ENCODE measurements around the gene RNF113B.

Gene RNF113B

DNA sequence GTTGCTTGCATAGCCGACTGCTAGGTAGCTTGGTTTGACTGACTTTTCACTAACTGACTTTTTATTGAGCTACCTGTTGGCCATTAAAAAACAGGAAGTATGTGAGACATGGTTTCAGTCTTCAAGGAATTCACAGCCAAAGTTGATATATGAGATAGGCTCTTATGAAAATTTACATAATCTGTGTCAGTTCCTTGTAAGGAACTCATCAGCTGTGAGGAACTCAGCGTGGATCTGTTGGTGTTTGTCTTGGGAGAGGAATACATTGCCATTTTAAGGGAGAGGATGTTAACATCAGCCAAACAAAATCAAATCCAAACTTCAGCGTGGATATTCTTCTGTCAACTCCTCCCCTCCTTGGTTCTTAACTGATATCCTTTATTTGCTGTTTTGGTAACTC is 2.0 kb downstream of the RNF113B start:
- FAIRE-seq (no peak), DNase-seq (ENCODE audit: low spot score) (no peak)

DNA sequence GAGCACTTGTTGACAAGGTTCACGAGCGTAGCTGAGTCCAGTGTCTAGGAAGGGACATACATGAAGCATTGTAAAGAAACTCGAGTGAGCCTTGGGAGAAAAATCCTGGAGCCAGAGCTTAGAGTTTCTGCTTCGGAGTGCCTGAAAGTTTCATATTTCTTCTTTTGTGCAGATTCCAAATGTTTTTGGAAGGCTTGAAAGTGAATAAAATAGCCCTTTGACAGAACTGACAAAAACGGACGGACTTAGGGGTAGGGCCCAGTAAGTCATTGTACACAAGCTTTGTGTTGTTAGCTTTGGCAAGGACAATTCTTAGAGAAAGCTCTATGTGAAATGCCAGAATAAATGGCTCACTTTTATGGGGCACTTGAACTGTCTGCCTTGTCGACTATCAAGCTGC is 2.8 kb downstream of the RNF113B start:
- no peak for DNase-seq (ENCODE audit: low spot score)
- FAIRE-seq = no peak

DNA sequence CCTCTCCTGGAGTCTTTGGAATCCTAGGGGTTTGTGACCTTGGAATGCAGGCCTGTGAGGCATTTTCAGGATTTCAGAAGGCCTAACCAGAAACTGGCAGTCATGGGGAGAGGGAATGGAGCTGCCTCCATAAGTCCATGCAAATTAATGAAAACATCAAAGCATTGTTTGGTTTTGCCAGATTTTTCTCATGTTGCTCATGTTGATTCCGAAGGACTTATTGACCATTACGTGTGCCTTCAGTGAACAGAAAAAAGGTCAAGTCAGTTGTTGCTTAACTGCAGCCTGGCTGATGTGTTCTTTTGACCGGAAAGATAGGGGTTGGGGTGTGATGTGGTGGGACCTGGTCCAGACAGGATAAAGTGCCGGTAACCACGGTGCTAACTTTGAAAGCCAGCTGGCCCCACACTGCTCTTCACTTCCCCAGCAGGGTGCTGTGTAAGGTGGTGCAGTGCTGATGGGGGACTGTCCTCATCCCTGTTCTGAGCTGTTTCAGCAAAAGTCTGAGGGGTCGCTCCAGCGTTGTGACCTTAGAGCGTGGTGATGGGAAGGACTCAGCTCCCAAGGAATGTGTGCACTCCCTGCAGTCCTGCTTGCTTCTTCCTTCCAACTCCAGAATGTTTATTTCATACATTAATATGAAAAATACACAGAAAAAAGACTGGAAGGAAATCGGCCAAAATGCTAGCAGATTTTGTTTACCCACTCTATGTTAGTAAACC is 3.5 kb downstream of the RNF113B start:
- no peak for FAIRE-seq

DNA sequence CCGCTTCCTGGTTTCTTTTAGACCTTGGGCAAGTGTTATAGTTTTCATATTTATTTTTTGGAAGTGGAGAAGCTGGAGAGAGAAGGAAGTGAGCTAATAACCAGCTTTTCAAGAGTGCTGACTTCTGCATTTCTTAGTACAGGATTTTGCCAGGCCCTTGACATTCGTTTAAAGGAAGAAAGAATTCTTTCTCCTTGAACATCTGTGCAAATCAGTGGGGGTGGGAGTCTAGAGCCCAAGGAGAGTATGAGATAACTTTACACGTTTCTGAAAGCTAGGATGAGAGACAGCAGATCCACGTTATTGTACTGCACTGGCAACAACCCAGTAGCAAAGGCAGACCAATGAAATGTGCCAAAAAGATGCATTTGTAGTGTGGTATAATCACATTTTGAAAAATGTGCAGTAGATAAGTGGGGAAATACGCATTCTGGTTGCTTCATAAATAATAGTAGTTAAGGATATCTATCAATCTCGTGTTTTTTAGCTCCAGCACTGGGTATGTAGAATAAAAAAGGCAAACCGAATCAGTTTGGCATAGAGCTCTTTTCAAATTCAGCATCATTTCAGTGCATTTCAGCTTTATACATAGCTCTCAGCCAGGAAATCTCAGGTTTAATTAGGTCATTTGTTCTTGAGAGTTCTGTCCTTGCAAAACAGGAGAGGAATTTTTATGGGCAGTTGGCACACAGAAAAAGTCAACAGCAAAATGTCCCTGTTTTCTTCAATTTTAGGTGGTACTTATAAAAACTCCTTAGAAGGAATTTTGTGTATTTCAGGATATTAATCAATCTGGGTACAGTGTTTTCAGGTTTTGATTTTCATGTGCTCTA is 4.3 kb downstream of the RNF113B start:
- no peak for DNase-seq (ENCODE audit: low spot score)

More for the DNA sequence above, 3.5 kb downstream of the RNF113B start:
- peak; percentile 12 for DNase-seq (ENCODE audit: low spot score)

DNA sequence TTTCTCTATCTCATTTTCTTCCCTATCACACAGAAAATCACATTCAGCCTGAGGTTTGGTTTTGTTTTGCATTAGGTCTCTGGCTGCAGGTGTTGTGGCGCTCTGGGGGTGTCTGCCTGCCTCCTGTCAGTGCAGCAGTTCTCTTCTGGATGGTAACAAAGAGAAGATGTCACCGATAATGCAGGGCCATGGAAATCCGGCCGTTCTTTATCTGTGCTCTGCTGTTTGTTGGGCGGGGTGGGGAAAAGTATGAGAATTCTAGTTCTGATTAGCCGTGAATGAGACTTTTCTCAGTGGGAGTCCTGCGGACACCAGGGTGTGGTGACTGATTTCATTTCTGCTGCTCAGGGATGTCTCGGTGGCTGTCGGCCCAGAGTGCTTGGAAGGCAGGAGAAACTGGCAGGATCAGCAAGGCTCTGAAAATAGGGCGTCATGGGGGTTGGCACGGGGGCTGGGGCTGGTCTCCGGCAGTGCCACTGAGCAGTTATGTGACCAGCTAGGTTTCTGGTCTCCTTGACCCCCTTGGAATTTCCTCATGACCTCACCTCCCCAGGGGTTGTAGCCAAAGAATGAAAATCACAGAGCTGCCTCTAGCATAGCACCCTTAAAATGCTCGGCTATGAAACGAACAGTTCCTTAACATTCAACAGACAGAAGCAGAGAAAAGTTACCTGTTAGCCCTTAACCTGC is 5.0 kb downstream of the RNF113B start:
- FAIRE-seq (no peak), DNase-seq (ENCODE audit: low spot score) (no peak)

More for the DNA sequence above, 4.3 kb downstream of the RNF113B start:
- no peak for FAIRE-seq

DNA sequence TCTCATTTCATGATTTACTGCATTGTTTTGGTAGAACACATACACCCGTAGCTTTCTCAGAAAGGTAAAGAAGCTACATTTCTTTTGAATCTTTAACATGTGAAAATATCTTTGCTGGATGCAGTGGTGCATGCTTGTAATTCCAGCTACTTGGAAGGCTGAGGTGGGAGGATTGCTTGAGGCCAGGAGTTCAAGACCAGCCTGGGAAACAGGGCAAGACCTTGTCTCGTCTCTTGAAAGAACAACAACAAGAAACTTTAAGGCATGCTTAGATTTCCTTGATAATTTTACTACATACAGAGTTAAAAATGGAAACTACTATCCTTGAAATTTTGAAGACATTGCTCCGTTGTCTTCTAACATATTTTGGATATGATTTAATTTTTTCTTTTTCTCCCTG is 7.7 kb downstream of the RNF113B start:
- DNase-seq (ENCODE audit: low spot score) = no peak
- no peak for FAIRE-seq

DNA sequence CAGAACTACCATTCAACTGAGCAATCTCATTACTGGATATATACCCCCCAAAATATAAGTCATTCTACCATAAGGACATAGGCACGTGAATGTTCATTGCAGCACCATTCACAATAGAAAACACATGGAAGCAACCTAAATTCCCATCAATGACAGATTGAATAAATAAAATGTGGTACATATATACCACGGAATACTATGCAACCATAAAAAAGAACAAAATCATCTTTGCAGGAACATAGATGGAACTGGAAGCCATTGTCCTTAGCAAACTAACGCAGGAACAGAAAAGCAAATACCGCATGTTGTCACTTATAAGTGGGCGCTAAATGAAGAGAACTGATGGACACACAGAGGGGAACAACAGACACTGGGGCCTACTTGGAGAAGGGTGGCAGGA is 14.1 kb downstream of the RNF113B start:
- no peak for DNase-seq (ENCODE audit: low spot score)
- FAIRE-seq = no peak

DNA sequence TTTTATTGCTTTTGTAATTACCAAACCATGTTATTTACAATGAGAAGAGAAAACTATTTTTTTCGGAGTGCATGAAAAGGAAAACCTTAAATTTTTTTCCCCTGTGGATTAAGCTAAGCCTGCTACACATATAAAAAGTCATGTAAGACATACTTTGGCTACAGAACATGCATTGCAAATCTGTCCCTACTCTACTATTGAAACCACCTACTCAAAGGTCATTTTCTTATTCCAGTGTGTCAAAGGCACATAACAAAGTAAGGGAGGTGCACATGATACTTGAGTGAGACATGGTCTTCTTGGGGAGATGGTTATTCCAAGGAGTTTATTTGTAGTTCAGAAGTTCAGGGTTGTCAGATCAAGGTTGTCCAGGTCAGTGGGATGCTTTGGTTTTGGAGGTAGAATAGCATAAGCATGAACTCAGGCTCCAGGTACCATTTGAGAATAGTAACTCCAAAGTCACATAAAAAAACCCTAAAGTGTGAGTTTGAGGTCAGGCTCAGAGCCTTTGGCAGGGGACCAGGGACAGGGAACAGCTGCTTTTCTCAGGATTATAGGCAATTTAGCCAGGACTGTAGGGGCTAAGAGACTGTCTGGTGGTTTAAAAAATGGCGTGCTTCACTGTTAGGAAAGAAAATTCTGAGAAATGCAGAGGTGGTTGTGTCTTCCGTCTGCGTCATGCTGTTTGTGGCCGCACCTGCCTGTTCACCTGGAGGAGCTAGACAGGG is 18.7 kb downstream of the RNF113B start:
- FAIRE-seq (no peak), DNase-seq (ENCODE audit: low spot score) (no peak)

DNA sequence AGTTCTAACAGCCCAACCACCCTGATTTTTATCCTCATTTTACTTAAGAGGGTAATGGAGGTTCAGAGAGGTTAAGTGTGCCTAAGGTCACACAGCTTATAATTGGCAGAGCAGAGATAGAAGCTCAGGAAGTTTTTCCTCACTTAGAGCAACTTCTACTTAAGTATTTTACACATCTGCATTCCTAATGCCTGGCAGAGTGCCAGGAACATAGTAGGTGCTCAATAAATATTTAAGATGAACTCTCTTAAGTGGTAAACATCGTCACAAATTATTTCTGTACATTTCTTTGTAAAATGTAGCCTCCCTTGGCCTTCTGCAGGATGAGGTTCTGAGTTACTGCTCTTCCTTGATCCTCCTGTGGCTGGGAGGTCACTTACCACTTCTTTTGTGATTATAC is 19.5 kb downstream of the RNF113B start:
- DNase-seq (ENCODE audit: low spot score) = no peak
- FAIRE-seq = no peak

DNA sequence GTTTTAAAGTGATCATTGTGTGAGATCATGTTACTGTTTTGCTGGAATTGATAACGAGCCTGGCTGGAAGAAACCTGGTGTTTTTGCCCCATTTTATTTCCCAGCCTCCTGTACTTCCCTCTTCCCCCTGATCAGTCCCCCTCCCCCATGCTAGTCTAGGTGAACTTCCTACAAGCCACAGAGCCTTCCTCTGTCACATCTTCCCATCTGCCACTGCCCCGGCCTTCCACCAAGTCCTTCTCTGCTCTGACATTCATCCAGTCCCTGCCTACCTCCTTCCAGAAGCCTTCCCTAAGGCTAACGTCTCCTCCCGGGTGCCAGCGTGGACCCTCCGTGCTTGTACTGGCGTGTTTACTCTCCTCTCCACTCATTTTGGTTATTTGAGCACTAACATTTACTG is 19.9 kb downstream of the RNF113B start:
- DNase-seq (ENCODE audit: low spot score) = no peak
- FAIRE-seq = no peak

DNA sequence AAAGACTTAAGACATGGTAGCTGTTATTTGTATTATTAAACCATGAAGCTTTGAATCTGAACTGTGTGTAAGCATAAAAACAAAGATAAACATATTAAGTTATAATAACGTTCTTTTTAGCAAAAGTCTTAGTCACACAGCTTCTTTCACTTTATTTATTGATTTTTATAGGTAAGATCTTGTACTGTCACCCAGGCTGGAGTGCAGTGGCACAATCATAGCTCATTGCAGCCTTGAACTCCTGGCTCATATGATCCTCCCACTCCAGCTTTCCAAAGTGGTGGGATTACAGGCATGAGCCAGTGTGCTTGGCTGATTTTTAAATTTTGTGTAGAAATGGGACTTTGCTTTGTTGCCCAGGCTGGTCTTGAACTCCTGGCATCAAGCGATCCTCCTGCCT is 20.8 kb downstream of the RNF113B start:
- FAIRE-seq (no peak), DNase-seq (ENCODE audit: low spot score) (no peak)

DNA sequence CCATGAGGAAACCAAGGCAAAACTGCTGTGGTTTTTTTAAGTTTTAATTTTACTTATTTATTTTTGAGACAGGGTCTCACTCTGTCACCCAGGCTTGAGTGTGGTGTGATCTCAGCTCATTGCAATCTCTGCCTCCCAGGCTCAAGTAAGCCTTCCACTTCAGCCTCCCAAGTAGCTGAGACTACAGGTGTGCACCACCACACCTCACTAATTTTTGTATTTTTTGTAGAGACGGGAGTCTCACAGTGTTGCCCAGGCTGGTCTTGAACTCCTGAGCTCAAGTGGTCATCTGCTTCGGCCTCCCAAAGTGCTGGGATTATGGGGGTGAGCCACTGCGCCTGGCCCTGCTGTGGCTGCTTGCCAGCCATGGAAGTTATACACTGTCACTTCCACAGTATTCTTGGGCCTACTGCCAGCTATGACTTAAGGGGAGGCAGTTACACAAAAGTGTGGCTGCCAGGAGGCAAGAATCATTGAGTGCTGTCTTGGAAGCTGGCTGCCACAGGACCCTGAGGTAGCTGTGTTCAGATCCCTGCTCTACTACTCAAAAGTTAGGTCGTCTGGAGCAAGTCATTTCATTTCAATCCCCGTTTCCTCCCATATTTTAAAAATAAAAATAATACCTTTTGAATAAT is 21.5 kb downstream of the RNF113B start:
- FAIRE-seq (no peak), DNase-seq (ENCODE audit: low spot score) (no peak)

DNA sequence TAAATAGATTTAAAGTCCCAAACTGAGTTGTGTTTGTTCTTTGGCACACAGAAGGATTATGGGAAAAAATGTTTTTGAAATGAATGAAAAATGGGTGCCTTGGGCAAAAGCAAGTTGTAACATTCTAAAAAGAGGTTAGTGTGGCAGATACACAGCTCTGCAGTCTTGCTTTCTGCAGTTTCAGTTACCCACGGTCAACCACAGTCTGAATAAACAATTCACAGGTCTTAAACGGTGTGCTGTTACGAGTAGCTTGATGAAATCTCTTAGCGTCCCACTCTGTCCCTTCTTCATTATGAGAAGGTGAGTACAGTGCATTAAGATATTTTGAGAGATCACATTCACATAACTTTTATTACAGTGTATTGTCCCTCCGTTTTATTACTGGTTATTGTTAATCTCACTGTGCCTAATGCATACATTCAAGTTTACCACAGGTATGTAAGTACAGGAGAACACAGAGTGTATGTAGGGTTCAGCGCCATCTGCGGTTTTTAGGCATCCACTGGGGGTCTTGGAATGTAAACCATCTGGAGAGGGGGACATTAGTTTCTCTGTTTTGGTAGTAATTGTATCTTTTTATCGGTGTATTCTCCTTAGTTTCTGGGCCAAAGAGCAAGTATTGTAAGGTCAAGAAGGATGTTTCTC is 26.1 kb downstream of the RNF113B start:
- DNase-seq (ENCODE audit: low spot score) = no peak
- no peak for FAIRE-seq

DNA sequence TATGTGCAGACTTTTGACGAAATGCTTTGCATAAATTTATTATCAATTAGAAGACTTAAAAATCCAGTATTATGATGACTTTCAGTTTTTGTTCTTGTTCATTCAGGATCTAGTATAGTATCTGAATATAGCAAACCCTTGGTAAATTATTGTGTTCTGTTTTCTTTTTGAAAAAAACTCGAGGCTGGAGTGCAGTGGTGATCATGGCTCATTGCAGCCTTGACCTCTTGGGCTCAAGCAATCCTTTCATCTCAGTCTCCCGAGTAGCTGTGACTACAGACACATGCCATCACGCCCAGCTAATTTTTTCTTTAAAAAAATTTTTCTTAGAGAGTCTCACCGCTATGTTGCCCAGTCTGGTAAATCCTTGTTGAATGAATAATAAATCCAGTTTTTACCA is 29.5 kb downstream of the RNF113B start:
- DNase-seq (ENCODE audit: low spot score) (no peak), FAIRE-seq (no peak)

DNA sequence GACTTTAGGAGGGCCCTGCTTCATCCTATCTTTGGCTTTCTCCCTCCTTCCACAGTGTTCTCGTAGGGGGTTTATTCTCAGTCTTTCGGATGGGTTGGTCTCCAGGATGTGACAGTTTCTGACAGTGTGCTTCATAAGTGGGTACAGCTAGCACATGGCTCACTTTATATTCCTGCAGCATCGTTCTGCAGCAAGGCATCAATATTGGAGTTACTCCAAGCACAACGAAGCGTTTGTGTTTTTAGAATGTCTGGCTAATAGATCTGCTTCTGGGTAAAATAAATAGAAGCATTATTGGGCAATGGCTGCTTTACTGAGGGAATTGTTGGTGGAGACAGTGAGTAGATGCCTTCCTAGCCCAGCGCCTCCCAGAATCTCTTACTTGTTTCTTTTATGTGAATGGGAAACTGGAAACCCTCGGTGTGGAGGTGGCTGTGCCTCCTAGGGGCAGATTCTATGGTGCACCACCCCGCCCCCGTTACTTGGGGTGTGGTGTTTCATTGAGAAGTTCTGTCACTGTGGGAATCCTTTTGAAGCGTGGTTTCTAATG is 32.2 kb downstream of the RNF113B start:
- DNase-seq (ENCODE audit: low spot score) (peak; percentile 35), FAIRE-seq (no peak)

DNA sequence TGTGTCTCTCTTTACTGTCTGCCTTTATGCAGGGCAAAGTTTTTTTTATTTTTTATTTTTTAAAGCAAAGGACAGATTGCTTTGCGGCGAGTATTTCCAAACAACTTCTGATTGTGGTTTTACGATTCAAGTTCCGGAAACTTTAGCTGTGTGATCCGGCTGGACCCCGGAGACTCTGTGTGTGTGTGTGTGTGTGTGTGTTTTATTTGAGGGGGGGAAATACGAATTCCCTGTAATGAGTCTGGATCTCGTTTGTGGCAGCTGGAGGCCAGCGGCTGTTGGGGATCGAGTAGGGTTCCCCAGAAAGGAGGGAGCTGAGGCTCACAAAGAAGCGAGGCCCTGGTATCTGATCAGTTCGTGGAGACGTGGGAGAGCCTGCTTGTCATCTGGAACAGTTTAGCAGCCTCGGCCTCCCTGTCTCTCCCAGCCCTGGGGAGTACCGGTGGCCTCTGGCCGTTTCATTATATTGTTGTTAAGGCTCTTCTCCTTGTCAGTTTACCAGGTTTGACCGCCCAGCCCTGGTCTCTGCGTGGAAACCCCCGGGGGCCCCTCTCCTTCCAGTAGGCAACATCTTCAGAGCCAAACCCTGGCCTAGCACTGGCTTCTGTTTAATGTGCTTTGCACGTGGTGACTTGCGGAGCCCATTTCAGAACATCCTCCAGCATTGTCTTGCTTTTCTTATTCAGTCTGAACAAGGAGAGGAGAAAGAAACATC is 32.9 kb downstream of the RNF113B start:
- FAIRE-seq (no peak), DNase-seq (ENCODE audit: low spot score) (no peak)

DNA sequence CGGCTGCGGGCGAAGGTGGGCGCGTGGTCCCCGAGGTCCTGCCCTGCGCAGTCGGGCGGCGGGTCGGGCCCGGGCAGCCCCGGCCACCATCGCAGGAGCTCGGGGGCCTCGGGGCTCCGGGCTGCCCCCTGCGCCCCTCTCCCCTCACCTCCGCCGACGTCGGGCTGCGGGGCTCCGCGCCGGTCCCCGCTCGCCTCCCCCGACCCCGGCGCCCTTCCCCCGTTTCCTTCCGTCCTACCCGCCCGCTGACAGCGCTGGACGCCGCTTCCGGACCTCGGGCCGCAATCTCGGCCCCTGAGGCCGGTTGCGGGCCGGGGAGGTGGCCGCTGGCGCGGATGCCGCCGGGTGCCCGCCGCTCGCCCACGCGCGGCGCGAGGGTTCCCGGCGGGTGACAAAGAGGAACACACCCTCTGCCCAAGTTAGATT is 33.5 kb downstream of the RNF113B start:
- DNase-seq (ENCODE audit: low spot score) (peak; percentile 17), FAIRE-seq (no peak)

DNA sequence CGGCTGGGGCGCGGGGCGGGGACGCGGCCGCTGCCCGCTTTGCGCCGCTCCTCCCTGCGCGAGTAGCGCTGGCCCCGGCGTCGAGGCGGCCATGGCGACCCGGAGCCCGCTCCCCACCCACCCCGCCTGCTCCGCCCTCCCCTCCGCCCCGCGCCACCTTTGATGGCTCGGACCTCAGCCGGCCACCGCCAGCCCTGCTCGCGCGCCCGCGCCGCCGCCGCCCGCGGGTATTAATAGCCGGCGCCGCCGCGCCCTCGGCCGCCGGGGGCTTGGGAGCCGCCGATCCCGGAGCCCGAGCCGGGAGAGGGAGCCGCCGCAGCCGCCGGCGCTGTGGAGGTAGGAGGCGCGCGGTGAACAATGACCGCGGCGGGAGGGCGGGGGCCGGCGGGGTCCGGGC is 33.9 kb downstream of the RNF113B start:
- peak; percentile 48 for DNase-seq (ENCODE audit: low spot score)
- no peak for FAIRE-seq

DNA sequence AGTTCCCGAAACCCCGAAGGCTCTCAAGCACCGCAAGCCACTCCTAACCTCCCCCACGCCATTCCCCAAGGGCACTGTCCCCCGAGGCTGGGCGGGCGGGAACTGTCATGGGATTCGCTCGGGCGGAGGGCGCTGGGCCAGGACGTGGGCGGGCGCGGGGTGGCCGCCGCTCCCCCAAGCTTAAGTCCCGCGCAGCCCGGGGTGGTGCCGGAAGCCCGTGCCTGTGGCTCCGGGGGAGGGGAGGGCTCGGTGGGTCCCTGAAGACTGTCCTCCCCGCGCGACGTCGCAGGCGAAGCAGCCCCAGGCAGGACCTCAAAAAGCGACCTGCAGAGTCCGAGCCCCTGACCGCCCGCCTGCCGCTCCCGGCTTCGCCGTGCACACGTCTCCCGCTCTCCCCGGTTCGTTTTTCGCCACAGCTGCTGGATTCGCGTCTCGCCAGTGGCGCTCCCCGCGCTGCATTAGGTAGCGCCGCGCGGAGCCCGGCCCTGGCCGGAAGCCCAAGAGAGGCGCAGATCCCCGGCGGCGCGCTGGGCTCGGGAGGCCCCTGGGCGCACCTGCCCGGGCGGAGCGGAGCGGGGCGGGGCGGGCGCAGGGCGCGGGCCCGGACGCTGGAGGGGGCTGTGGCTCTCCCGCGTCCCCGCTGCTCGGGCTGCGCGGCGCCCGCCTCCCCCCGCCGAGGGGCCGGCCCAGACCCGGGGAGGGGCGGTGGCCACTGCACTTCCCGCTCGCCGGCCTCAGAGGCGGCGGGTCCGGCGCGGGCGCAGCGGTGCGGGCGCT is 34.5 kb downstream of the RNF113B start, which contains the start of gene FARP1:
FARP1 (plus strand) TSS at position 715 of the 777 bp plus-strand sequence. CDS start 70,149 bp downstream, outside the sequence.
- FAIRE-seq = no peak

More for the DNA sequence above, 34.5 kb downstream of the RNF113B start, which contains the start of gene FARP1:
- DNase-seq (ENCODE audit: low spot score) = peak; percentile 80

Data from urothelium cell line (cell line).